SK-N-MC (cell line): ENCODE measurements around the gene MTSS2.

Source experiments
- EZH2 ChIP-seq: fragments of 200-600 bp; sonication (generic); IDR thresholded peaks from one replicate; pipeline ENCODE4 v1.6.1; 2017; ENCODE audit warnings: antibody characterized with exemption
- FOXP2 ChIP-seq: optimal IDR thresholded peaks from 2 replicates; pipeline ENCODE3; 2011; ENCODE audit warnings: mild to moderate bottlenecking, moderate library complexity; ENCODE audit not compliant: insufficient read depth; ENCODE audit errors: extremely low read length, control extremely low read depth
- POLR2AphosphoS5 ChIP-seq: IDR thresholded peaks from 2 replicates; pipeline ENCODE4 v1.6.1; 2012; ENCODE audit warnings: mild to moderate bottlenecking, low read depth, low read length, borderline replicate concordance

GRCh38 chr16:70715055-70715858 lies 29.4 kb upstream of the MTSS2 start:
- TF ChIP-seq POLR2AphosphoS5 (no peak), EZH2 (no peak), FOXP2 (no peak)
